ENCODE measurements around the gene CAMK2D.

CAMK2D gene

GRCh38 chr4:113616443-113616842 is 145.1 kb downstream of the CAMK2D start:
- peaks cover 7% of the 10 kb centered on the region for H3K4me1 ChIP-seq (ENCODE audit: control insufficient read depth, insufficient read depth, low read length, unreplicated experiment)
- H3K36me3 ChIP-seq (ENCODE audit: insufficient read depth, low read length) = no peaks in the 10 kb centered on the region
- no peak overlapping the region for H3K4me3 ChIP-seq (ENCODE audit: low read depth, low read length)
- no peak overlapping the region for H2AFZ ChIP-seq (ENCODE audit: low read length, unreplicated experiment)
- peak overlapping the region; percentile 28; the same call in 1 of the 2 replicates for H3K27ac ChIP-seq (ENCODE audit: low read depth, low read length)
- no peaks in the 10 kb centered on the region for H3K27me3 ChIP-seq (ENCODE audit: insufficient read depth, low read length)
- H3K79me2 ChIP-seq (ENCODE audit: control insufficient read depth, insufficient read depth, low read length, unreplicated experiment) = peaks cover 10% of the 10 kb centered on the region

- Histone ChIP-seq H3K79me2 (ENCODE audit: control insufficient read depth, insufficient read depth, low read length, unreplicated experiment) (peaks cover 13% of the 10 kb centered on the region), H3K27me3 (ENCODE audit: insufficient read depth, low read length) (no peaks in the 10 kb centered on the region), H2AFZ (ENCODE audit: low read length, unreplicated experiment) (no peak overlapping the region), H3K36me3 (ENCODE audit: insufficient read depth, low read length) (0 out of 2 replicates have a peak, but pooled peaks cover 3% of the 10 kb centered on the region), H3K4me3 (ENCODE audit: low read depth, low read length) (no peak overlapping the region), H3K4me1 (ENCODE audit: control insufficient read depth, insufficient read depth, low read length, unreplicated experiment) (peaks cover 7% of the 10 kb centered on the region), H3K27ac (ENCODE audit: low read depth, low read length) (no peak overlapping the region)
Observed at GRCh38 chr4:113614414-113614813, 147.1 kb downstream of the CAMK2D start.

- Histone ChIP-seq H3K36me3 (ENCODE audit: insufficient read depth, low read length) (peaks cover 5% of the 10 kb centered on the region; the same call in 1 of the 2 replicates), H3K4me3 (ENCODE audit: low read depth, low read length) (no peak overlapping the region), H3K79me2 (ENCODE audit: control insufficient read depth, insufficient read depth, low read length, unreplicated experiment) (peaks cover 13% of the 10 kb centered on the region), H2AFZ (ENCODE audit: low read length, unreplicated experiment) (no peak overlapping the region), H3K4me1 (ENCODE audit: control insufficient read depth, insufficient read depth, low read length, unreplicated experiment) (peaks cover 7% of the 10 kb centered on the region), H3K27ac (ENCODE audit: low read depth, low read length) (0 out of 2 replicates have a peak overlapping the region, but pooled peaks have one; percentile 1), H3K27me3 (ENCODE audit: insufficient read depth, low read length) (no peaks in the 10 kb centered on the region)
Observed at GRCh38 chr4:113613503-113613902, 148.0 kb downstream of the CAMK2D start.

GRCh38 chr4:113610537-113610936 is 151.0 kb downstream of the CAMK2D start:
- Histone ChIP-seq H3K4me3 (ENCODE audit: low read depth, low read length) (no peak overlapping the region), H3K4me1 (ENCODE audit: control insufficient read depth, insufficient read depth, low read length, unreplicated experiment) (peaks cover 8% of the 10 kb centered on the region), H3K79me2 (ENCODE audit: control insufficient read depth, insufficient read depth, low read length, unreplicated experiment) (peaks cover 18% of the 10 kb centered on the region), H3K27me3 (ENCODE audit: insufficient read depth, low read length) (no peaks in the 10 kb centered on the region), H2AFZ (ENCODE audit: low read length, unreplicated experiment) (no peak overlapping the region), H3K36me3 (ENCODE audit: insufficient read depth, low read length) (peaks cover 22% of the 10 kb centered on the region), H3K27ac (ENCODE audit: low read depth, low read length) (no peak overlapping the region)

- peaks cover 30% of the 10 kb centered on the region for H3K36me3 ChIP-seq (ENCODE audit: insufficient read depth, low read length)
- peaks cover 13% of the 10 kb centered on the region for H3K79me2 ChIP-seq (ENCODE audit: control insufficient read depth, insufficient read depth, low read length, unreplicated experiment)
- H3K4me1 ChIP-seq (ENCODE audit: control insufficient read depth, insufficient read depth, low read length, unreplicated experiment) = peaks cover 11% of the 10 kb centered on the region
- no peak overlapping the region for H3K4me3 ChIP-seq (ENCODE audit: low read depth, low read length)
- no peak overlapping the region for H2AFZ ChIP-seq (ENCODE audit: low read length, unreplicated experiment)
- H3K27ac ChIP-seq (ENCODE audit: low read depth, low read length) = no peak overlapping the region
- no peaks in the 10 kb centered on the region for H3K27me3 ChIP-seq (ENCODE audit: insufficient read depth, low read length)
Observed at GRCh38 chr4:113607998-113608397, 153.5 kb downstream of the CAMK2D start.

- no peak overlapping the region for H3K4me3 ChIP-seq (ENCODE audit: low read depth, low read length)
- H3K79me2 ChIP-seq (ENCODE audit: control insufficient read depth, insufficient read depth, low read length, unreplicated experiment) = peaks cover 10% of the 10 kb centered on the region
- H3K36me3 ChIP-seq (ENCODE audit: insufficient read depth, low read length) = peaks cover 30% of the 10 kb centered on the region
- H3K27me3 ChIP-seq (ENCODE audit: insufficient read depth, low read length) = no peaks in the 10 kb centered on the region
- no peak overlapping the region for H3K27ac ChIP-seq (ENCODE audit: low read depth, low read length)
- H3K4me1 ChIP-seq (ENCODE audit: control insufficient read depth, insufficient read depth, low read length, unreplicated experiment) = peaks cover 11% of the 10 kb centered on the region
- H2AFZ ChIP-seq (ENCODE audit: low read length, unreplicated experiment) = no peak overlapping the region
Observed at GRCh38 chr4:113607147-113607720, 154.3 kb downstream of the CAMK2D start.

GRCh38 chr4:113604955-113605354 is 156.6 kb downstream of the CAMK2D start:
- Histone ChIP-seq H3K4me1 (ENCODE audit: control insufficient read depth, insufficient read depth, low read length, unreplicated experiment) (peaks cover 11% of the 10 kb centered on the region), H3K79me2 (ENCODE audit: control insufficient read depth, insufficient read depth, low read length, unreplicated experiment) (peaks cover 10% of the 10 kb centered on the region), H3K27ac (ENCODE audit: low read depth, low read length) (peak overlapping the region; percentile 22), H3K27me3 (ENCODE audit: insufficient read depth, low read length) (no peaks in the 10 kb centered on the region), H3K4me3 (ENCODE audit: low read depth, low read length) (no peak overlapping the region), H2AFZ (ENCODE audit: low read length, unreplicated experiment) (no peak overlapping the region), H3K36me3 (ENCODE audit: insufficient read depth, low read length) (peaks cover 30% of the 10 kb centered on the region)

GRCh38 chr4:113603911-113604310 is 157.6 kb downstream of the CAMK2D start:
- Histone ChIP-seq H3K4me3 (ENCODE audit: low read depth, low read length) (no peak overlapping the region), H3K27me3 (ENCODE audit: insufficient read depth, low read length) (no peaks in the 10 kb centered on the region), H3K27ac (ENCODE audit: low read depth, low read length) (no peak overlapping the region), H3K79me2 (ENCODE audit: control insufficient read depth, insufficient read depth, low read length, unreplicated experiment) (peaks cover 7% of the 10 kb centered on the region), H2AFZ (ENCODE audit: low read length, unreplicated experiment) (no peak overlapping the region), H3K4me1 (ENCODE audit: control insufficient read depth, insufficient read depth, low read length, unreplicated experiment) (peaks cover 11% of the 10 kb centered on the region), H3K36me3 (ENCODE audit: insufficient read depth, low read length) (peaks cover 24% of the 10 kb centered on the region)

- Histone ChIP-seq H2AFZ (ENCODE audit: low read length, unreplicated experiment) (no peak overlapping the region), H3K4me1 (ENCODE audit: control insufficient read depth, insufficient read depth, low read length, unreplicated experiment) (peaks cover 11% of the 10 kb centered on the region), H3K36me3 (ENCODE audit: insufficient read depth, low read length) (peaks cover 20% of the 10 kb centered on the region), H3K27me3 (ENCODE audit: insufficient read depth, low read length) (no peaks in the 10 kb centered on the region), H3K4me3 (ENCODE audit: low read depth, low read length) (no peak overlapping the region), H3K27ac (ENCODE audit: low read depth, low read length) (no peak overlapping the region), H3K79me2 (ENCODE audit: control insufficient read depth, insufficient read depth, low read length, unreplicated experiment) (peaks cover 4% of the 10 kb centered on the region)
Observed at GRCh38 chr4:113602646-113603228, 158.8 kb downstream of the CAMK2D start.

- Histone ChIP-seq H3K4me3 (ENCODE audit: low read depth, low read length) (no peak overlapping the region), H3K27ac (ENCODE audit: low read depth, low read length) (no peak overlapping the region), H2AFZ (ENCODE audit: low read length, unreplicated experiment) (no peak overlapping the region), H3K4me1 (ENCODE audit: control insufficient read depth, insufficient read depth, low read length, unreplicated experiment) (peaks cover 11% of the 10 kb centered on the region), H3K79me2 (ENCODE audit: control insufficient read depth, insufficient read depth, low read length, unreplicated experiment) (peaks cover 3% of the 10 kb centered on the region), H3K27me3 (ENCODE audit: insufficient read depth, low read length) (no peaks in the 10 kb centered on the region), H3K36me3 (ENCODE audit: insufficient read depth, low read length) (peaks cover 12% of the 10 kb centered on the region; the same call in 1 of the 2 replicates)
Observed at GRCh38 chr4:113601636-113602035, 159.9 kb downstream of the CAMK2D start.

GRCh38 chr4:113596396-113596795 is 165.1 kb downstream of the CAMK2D start:
- no peak overlapping the region for H2AFZ ChIP-seq (ENCODE audit: low read length, unreplicated experiment)
- no peaks in the 10 kb centered on the region for H3K27me3 ChIP-seq (ENCODE audit: insufficient read depth, low read length)
- H3K36me3 ChIP-seq (ENCODE audit: insufficient read depth, low read length) = peaks cover 9% of the 10 kb centered on the region
- H3K4me1 ChIP-seq (ENCODE audit: control insufficient read depth, insufficient read depth, low read length, unreplicated experiment) = no peaks in the 10 kb centered on the region
- H3K4me3 ChIP-seq (ENCODE audit: low read depth, low read length) = no peak overlapping the region
- H3K27ac ChIP-seq (ENCODE audit: low read depth, low read length) = no peak overlapping the region
- H3K79me2 ChIP-seq (ENCODE audit: control insufficient read depth, insufficient read depth, low read length, unreplicated experiment) = no peaks in the 10 kb centered on the region

All from ACC112 (cell line).